Measurements from ENCODE around the gene COX7B2.

The COX7B2 gene, protein sequence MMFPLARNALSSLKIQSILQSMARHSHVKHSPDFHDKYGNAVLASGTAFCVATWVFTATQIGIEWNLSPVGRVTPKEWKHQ

DNA sequence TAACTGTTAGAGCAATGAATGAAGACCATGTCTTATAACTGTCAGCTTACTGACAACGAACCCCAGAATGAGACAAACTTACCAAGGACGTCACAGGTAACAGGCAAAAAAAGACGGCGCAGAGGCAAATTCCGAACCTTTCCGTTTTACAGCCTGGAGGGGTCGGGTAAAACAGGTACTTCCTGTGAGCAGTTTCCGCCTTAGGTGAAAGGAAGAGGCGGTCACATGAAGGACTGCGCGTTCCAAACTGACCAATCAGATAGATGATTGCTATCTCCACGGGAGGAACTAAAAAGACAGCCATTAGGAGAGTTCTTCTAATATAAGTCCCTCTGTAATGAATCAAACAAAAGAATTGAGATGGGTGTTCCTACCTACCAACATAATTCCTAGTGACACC, at the start of gene COX7B2:
COX7B2 (minus strand) TSS at position 168 of the 400 bp plus-strand sequence. CDS start 174,053 bp downstream, outside the sequence.
- Histone ChIP-seq H3K9ac (ENCODE audit: low read length) (no peak within 1 kb of the TSS), H3K27ac (ENCODE audit: low read length) (no peak within 1 kb of the TSS), H3K27me3 (ENCODE audit: control insufficient read depth, insufficient read depth, low read length) (no peaks in the 10 kb centered on the region), H3K4me3 (ENCODE audit: low read length) (no peak within 1 kb of the TSS), H3K36me3 (ENCODE audit: control insufficient read depth, low read depth, low read length) (no peaks in the 10 kb centered on the region), H3K4me1 (ENCODE audit: control insufficient read depth, low read depth, low read length) (no peaks in the 10 kb centered on the region), H3K9me3 (ENCODE audit: control insufficient read depth, low read depth, low read length) (no peaks in the 10 kb centered on the region)

DNA sequence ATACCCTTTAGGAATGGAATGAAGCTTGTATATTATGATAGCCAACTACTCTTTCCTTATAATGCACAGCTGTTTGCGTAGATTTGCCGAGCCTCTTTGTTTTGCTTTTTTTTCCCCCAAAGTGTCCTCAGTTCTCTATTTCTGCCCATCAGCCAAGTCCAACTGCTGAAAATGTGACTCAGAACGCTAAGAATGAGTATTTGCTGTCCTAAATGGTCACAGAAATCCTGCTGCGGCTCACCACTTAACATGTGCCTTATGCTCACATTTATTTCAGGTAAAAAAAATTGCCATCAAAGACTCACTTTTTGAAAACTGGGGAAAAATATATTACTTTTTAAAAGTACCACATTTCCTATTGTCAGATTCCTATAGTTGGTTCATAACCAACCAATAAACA, 47.4 kb upstream of the COX7B2 start:
- Histone ChIP-seq H3K27me3 (ENCODE audit: control insufficient read depth, insufficient read depth, low read length) (no peaks in the 10 kb centered on the region), H3K9me3 (ENCODE audit: control insufficient read depth, low read depth, low read length) (no peaks in the 10 kb centered on the region), H3K4me3 (ENCODE audit: low read length) (no peak overlapping the region), H3K4me1 (ENCODE audit: control insufficient read depth, low read depth, low read length) (no peaks in the 10 kb centered on the region), H3K36me3 (ENCODE audit: control insufficient read depth, low read depth, low read length) (no peaks in the 10 kb centered on the region), H3K27ac (ENCODE audit: low read length) (no peak overlapping the region), H3K9ac (ENCODE audit: low read length) (no peak overlapping the region)

DNA sequence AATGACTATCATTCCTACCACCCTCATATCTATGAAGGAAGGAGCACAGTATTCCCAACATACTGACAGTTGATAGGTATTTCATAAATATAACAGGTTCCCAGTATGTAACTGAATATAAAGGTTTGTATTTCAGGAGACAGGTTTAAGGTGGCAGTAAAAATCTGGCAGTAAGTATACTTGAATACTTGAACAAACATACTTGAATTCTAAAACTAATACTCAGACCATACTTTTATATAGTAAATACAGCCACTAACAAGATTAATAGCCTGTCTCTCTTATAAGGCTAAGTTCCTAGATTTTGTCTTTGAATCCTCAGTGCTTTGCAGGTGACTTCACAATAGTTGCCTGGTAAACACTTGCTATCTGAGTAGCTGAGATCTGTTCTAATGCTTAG, 46.6 kb upstream of the COX7B2 start:
- no peaks in the 10 kb centered on the region for H3K9me3 ChIP-seq (ENCODE audit: control insufficient read depth, low read depth, low read length)
- no peak overlapping the region for H3K27ac ChIP-seq (ENCODE audit: low read length)
- H3K4me3 ChIP-seq (ENCODE audit: low read length), result no peak overlapping the region
- no peaks in the 10 kb centered on the region for H3K27me3 ChIP-seq (ENCODE audit: control insufficient read depth, insufficient read depth, low read length)
- no peaks in the 10 kb centered on the region for H3K4me1 ChIP-seq (ENCODE audit: control insufficient read depth, low read depth, low read length)
- no peaks in the 10 kb centered on the region for H3K36me3 ChIP-seq (ENCODE audit: control insufficient read depth, low read depth, low read length)
- H3K9ac ChIP-seq (ENCODE audit: low read length), result no peak overlapping the region

DNA sequence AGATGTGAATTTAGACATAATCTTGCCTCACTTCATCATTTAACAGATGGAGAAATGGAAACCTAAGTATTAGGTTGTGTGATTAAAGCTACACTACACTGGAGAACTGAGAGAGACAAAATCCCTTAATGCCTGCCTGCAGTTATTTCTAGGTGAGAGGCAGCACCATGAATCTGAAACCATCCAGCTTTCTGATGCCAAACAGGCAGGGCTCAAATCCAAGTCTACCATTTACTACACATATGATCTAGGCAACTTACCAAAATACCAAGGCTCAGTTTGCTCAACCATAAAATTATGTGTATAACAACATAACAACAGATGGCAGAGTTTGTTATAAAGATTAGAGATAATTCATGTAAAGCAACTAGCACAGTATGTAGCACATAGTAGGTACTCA, 45.6 kb upstream of the COX7B2 start:
- no peaks in the 10 kb centered on the region for H3K9me3 ChIP-seq (ENCODE audit: control insufficient read depth, low read depth, low read length)
- H3K36me3 ChIP-seq (ENCODE audit: control insufficient read depth, low read depth, low read length), result no peaks in the 10 kb centered on the region
- no peak overlapping the region for H3K9ac ChIP-seq (ENCODE audit: low read length)
- no peak overlapping the region for H3K27ac ChIP-seq (ENCODE audit: low read length)
- H3K4me3 ChIP-seq (ENCODE audit: low read length), result no peak overlapping the region
- H3K4me1 ChIP-seq (ENCODE audit: control insufficient read depth, low read depth, low read length), result no peaks in the 10 kb centered on the region
- H3K27me3 ChIP-seq (ENCODE audit: control insufficient read depth, insufficient read depth, low read length), result no peaks in the 10 kb centered on the region

DNA sequence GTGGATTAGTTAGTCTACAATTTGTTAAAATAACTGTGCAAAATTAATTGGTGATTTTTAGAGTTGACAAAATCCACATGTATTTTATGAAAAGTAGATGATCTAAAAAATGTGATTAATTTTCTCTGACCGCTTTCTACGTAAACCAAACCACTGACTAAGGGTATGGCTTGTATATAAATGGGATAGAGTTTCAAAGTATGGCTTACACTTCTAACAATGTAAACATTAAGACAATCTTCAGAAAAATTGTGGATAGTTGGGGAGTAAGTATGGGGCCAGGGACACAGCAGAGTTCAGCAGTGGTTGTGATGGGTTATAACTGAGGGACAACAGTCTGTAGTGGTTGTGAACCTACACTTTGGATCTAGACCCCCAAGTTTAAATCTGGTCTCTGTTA, 44.5 kb upstream of the COX7B2 start:
- Histone ChIP-seq H3K27me3 (ENCODE audit: control insufficient read depth, insufficient read depth, low read length) (no peaks in the 10 kb centered on the region), H3K36me3 (ENCODE audit: control insufficient read depth, low read depth, low read length) (no peaks in the 10 kb centered on the region)

DNA sequence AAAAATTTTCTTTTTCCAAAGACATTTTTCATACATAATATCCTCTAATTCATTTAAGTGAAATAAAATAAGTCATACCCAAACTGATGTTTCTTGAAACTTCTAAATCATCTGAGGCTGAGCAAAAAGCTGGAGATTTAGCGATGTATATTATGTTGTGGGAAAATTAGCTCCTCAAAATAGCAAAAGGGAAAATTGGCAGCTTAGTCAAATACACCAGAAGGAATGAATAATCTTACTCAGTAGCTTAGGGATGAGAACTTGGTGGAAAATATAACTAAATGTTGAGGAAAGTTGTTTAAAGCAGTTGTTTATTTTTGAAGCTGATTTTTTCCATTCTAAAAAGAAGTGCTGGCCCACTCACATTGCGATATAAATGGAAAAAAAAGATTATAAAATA, 43.4 kb upstream of the COX7B2 start:
- Histone ChIP-seq H3K9ac (ENCODE audit: low read length) (no peak overlapping the region), H3K4me1 (ENCODE audit: control insufficient read depth, low read depth, low read length) (no peaks in the 10 kb centered on the region), H3K27ac (ENCODE audit: low read length) (no peak overlapping the region), H3K9me3 (ENCODE audit: control insufficient read depth, low read depth, low read length) (no peaks in the 10 kb centered on the region), H3K36me3 (ENCODE audit: control insufficient read depth, low read depth, low read length) (no peaks in the 10 kb centered on the region), H3K27me3 (ENCODE audit: control insufficient read depth, insufficient read depth, low read length) (no peaks in the 10 kb centered on the region), H3K4me3 (ENCODE audit: low read length) (no peak overlapping the region)

More for the DNA sequence above, 44.5 kb upstream of the COX7B2 start:
- no peak overlapping the region for H3K4me3 ChIP-seq (ENCODE audit: low read length)
- no peaks in the 10 kb centered on the region for H3K4me1 ChIP-seq (ENCODE audit: control insufficient read depth, low read depth, low read length)
- no peak overlapping the region for H3K27ac ChIP-seq (ENCODE audit: low read length)
- H3K9ac ChIP-seq (ENCODE audit: low read length), result no peak overlapping the region
- H3K9me3 ChIP-seq (ENCODE audit: control insufficient read depth, low read depth, low read length), result no peaks in the 10 kb centered on the region

DNA sequence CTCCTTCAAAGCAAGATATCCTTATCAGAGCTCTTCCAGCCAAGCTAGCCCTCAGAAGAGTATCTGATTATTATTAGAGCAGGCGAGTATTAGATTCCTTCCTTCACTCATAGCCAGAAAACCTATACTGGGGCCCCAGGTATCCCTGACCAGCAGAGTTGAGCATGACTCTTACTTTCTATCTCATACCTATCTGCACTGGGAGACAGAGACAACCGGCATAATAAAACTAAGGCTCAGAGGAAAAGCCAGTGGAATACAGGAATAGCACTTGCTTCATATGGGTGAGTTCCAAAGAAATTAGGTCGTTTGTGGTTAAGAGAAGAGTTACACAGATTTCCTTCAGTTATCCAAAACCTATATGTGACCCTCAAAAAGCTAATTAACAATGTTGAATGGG, 41.8 kb upstream of the COX7B2 start:
- H3K27me3 ChIP-seq (ENCODE audit: control insufficient read depth, insufficient read depth, low read length), result no peaks in the 10 kb centered on the region
- no peak overlapping the region for H3K4me3 ChIP-seq (ENCODE audit: low read length)
- H3K36me3 ChIP-seq (ENCODE audit: control insufficient read depth, low read depth, low read length), result no peaks in the 10 kb centered on the region
- H3K9me3 ChIP-seq (ENCODE audit: control insufficient read depth, low read depth, low read length), result no peaks in the 10 kb centered on the region
- H3K9ac ChIP-seq (ENCODE audit: low read length), result no peak overlapping the region
- no peaks in the 10 kb centered on the region for H3K4me1 ChIP-seq (ENCODE audit: control insufficient read depth, low read depth, low read length)
- H3K27ac ChIP-seq (ENCODE audit: low read length), result no peak overlapping the region

DNA sequence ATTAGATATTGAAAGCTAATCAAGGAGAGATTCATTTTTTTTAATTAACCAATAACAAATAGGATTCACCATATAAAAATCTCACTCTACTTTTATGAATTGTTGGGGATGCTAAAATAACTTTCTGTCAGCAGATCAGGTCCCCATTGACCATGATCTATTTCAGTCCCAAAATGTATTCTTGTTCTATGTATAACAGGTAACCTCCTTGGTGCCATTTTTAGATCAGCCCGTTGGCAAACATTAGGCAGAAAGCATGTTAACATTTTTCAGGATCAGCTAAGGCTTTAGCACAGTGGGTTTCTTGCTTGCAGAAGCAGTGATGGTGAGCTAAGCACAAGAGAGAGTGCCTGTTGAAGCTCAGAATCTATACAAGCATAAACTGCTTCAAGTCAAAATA, 40.8 kb upstream of the COX7B2 start:
- Histone ChIP-seq H3K27me3 (ENCODE audit: control insufficient read depth, insufficient read depth, low read length) (no peaks in the 10 kb centered on the region), H3K4me3 (ENCODE audit: low read length) (no peak overlapping the region), H3K36me3 (ENCODE audit: control insufficient read depth, low read depth, low read length) (no peaks in the 10 kb centered on the region), H3K4me1 (ENCODE audit: control insufficient read depth, low read depth, low read length) (no peaks in the 10 kb centered on the region), H3K9me3 (ENCODE audit: control insufficient read depth, low read depth, low read length) (no peaks in the 10 kb centered on the region), H3K9ac (ENCODE audit: low read length) (no peak overlapping the region), H3K27ac (ENCODE audit: low read length) (no peak overlapping the region)

DNA sequence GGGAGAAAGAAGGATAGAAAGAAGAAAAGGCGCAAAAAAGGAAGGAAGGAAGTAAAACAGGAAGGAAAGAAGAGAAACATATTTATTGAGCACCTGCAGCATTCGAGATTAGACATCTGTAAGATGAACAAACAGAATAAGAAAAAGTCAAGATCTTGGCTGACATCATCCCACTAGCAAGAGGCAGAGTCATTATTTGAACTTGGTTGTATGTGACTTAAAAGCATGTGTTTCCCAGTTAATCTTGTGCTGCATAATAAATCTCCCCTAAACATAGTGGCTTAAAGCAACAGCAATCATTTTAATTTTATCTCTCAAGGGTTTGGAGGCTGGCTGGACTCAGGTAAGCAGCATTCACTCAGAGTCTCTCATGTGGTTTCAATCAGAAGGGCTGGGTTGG, 38.5 kb upstream of the COX7B2 start:
- Histone ChIP-seq H3K4me1 (ENCODE audit: control insufficient read depth, low read depth, low read length) (no peaks in the 10 kb centered on the region), H3K27ac (ENCODE audit: low read length) (no peak overlapping the region), H3K4me3 (ENCODE audit: low read length) (no peak overlapping the region), H3K27me3 (ENCODE audit: control insufficient read depth, insufficient read depth, low read length) (no peaks in the 10 kb centered on the region), H3K9me3 (ENCODE audit: control insufficient read depth, low read depth, low read length) (no peaks in the 10 kb centered on the region), H3K36me3 (ENCODE audit: control insufficient read depth, low read depth, low read length) (no peaks in the 10 kb centered on the region), H3K9ac (ENCODE audit: low read length) (no peak overlapping the region)

DNA sequence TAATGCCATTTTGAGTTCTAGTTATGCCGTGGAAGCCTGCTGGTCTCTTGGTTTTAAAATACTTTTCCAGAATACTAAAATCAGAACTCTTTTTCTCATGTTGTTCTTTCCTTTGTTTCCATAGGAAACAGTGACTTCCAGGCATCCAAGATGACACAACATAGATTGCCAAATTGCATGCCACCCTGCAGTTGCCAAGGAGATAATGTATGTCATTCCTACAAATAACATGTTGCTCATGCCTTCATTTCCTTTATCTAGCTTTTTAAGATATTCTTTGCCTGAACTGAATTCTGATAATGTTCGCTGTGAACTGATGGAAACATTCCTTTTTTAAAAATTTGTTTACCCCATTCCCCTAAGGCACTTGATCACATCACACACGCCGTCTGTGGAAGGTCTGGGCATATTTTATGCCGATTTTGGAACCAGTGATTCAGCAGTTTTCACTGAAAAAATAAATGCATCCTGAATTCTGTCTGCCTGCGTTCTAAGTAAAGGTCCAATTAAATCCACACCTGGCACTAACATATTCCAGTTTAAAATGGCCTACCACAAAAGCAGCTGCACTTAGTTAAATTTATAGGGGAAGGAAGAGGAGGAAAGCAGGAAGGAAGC, 38.0 kb upstream of the COX7B2 start:
- no peaks in the 10 kb centered on the region for H3K4me1 ChIP-seq (ENCODE audit: control insufficient read depth, low read depth, low read length)
- H3K4me3 ChIP-seq (ENCODE audit: low read length), result no peak overlapping the region
- no peak overlapping the region for H3K9ac ChIP-seq (ENCODE audit: low read length)

DNA sequence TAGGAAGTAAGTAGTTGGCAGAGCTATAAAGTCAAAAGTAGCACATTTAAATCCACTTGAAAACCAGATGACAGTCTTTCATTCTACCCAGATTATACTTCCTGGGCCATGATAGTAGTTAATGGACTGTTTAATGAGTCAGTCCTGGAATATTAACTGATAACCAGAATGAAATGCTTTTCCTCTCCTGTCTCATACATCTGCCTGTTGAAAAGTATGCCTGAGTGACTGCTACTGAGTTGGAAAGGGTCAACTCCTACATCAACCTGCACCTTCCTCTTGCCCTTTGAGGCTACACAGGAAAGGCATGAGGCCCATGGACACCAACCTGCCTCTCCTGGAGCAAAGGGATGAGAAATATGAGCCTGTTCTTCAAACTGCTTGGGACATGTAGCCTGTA, 36.0 kb upstream of the COX7B2 start:
- no peaks in the 10 kb centered on the region for H3K36me3 ChIP-seq (ENCODE audit: control insufficient read depth, low read depth, low read length)
- H3K9ac ChIP-seq (ENCODE audit: low read length), result no peak overlapping the region
- no peak overlapping the region for H3K4me3 ChIP-seq (ENCODE audit: low read length)

More for the DNA sequence above, 38.0 kb upstream of the COX7B2 start:
- Histone ChIP-seq H3K9me3 (ENCODE audit: control insufficient read depth, low read depth, low read length) (no peaks in the 10 kb centered on the region), H3K27ac (ENCODE audit: low read length) (no peak overlapping the region), H3K27me3 (ENCODE audit: control insufficient read depth, insufficient read depth, low read length) (no peaks in the 10 kb centered on the region), H3K36me3 (ENCODE audit: control insufficient read depth, low read depth, low read length) (no peaks in the 10 kb centered on the region)

DNA sequence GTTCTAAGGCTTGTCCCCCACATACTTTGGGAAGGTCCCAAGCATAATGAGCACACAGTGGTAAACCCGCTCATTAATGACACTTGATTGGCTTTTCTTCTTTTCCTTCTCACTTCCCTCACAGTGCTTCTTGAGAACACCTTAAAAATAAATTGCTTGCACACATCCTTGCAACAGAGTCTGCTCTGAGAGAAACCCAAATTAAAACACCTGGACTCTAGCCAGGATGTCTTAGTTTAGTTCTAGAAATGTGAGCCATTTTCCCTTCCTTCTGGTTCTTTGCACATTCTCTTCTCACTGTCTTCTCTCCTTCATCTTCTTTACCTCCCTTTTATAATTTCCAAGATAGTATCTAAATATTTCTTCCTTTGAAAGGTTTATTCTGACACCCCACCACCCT, 35.3 kb upstream of the COX7B2 start:
- no peak overlapping the region for H3K9ac ChIP-seq (ENCODE audit: low read length)
- H3K4me1 ChIP-seq (ENCODE audit: control insufficient read depth, low read depth, low read length), result no peaks in the 10 kb centered on the region
- H3K9me3 ChIP-seq (ENCODE audit: control insufficient read depth, low read depth, low read length), result no peaks in the 10 kb centered on the region
- H3K27me3 ChIP-seq (ENCODE audit: control insufficient read depth, insufficient read depth, low read length), result no peaks in the 10 kb centered on the region
- no peak overlapping the region for H3K4me3 ChIP-seq (ENCODE audit: low read length)
- H3K36me3 ChIP-seq (ENCODE audit: control insufficient read depth, low read depth, low read length), result no peaks in the 10 kb centered on the region
- no peak overlapping the region for H3K27ac ChIP-seq (ENCODE audit: low read length)

More for the DNA sequence above, 36.0 kb upstream of the COX7B2 start:
- Histone ChIP-seq H3K27ac (ENCODE audit: low read length) (no peak overlapping the region), H3K4me1 (ENCODE audit: control insufficient read depth, low read depth, low read length) (no peaks in the 10 kb centered on the region), H3K9me3 (ENCODE audit: control insufficient read depth, low read depth, low read length) (no peaks in the 10 kb centered on the region), H3K27me3 (ENCODE audit: control insufficient read depth, insufficient read depth, low read length) (no peaks in the 10 kb centered on the region)
